Right ventricle myocardium superior (tissue), 1 donor: ENCODE results near the gene ACHE. TPM values are rescaled to one million over a fixed set of nuclear protein-coding genes. Genes with fewer than 3 reads are reported as not detected.
"Not testable (repeated sequence)": the region's sequence is repeated elsewhere in the genome, so short reads cannot be mapped to it uniquely, and the experiment has no call there.

Experiments used
- ATAC-seq: fragments of 200-7000 bp; cut with Tn5 transposase; one replicate; pipeline ENCODE4 v1.9.1; 2020; ENCODE audit warnings: mild to moderate bottlenecking; ENCODE audit not compliant: poor library complexity
- DNase-seq: peaks from one replicate; pipeline ENCODE4 v3.0.0-alpha.2; 2020
- intact Hi-C: fragments of 100-400 bp; cut with DNase I; formaldehyde crosslinking; loops from one replicate; pipeline ENCODE4 v1.11.2; 2022
- long read RNA-seq: library from polyadenylated mRNA; unstranded; transcript quantifications from one replicate; pipeline ENCODE4 v2.0.0, GENCODE V29; 2021
- total RNA-seq: library from RNA; stranded (reverse); fragmentation: NEBNext Ultra II Directional; extraction: Animal tissue kit (Norgen Biotek cat#: 25700); gene quantifications from one replicate; pipeline ENCODE4 v1.2.1, GENCODE V29; 2021
- donor health status: DM: no; HTN: yes; CAD: no; lungs with severe emphysema.

Gene ACHE
- 0.65 TPM for total RNA-seq
- long read RNA-seq, partial matches to known transcripts = 0 of 3 reads
- long read RNA-seq, other reads (novel, unspliced or antisense) = 1 of 3 reads

DNA sequence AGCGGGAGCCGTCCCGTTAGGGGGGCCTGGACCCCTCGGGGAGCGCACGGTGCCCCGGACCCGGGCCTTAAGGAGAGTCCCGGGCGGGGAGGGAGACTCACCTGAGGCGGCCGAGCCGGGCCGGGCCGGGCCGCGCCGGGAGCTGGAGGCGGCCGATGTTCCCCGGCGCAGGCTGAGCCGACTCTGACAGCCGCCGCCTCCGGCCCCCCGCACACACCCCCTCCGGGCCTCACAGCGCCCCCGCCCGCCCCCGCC is at the start of gene ACHE:
ACHE (minus strand) TSS at position 188 of the 255 bp plus-strand sequence. CDS start 1,656 bp downstream, outside the sequence.
- intact Hi-C loops = loop anchor here (10.0 kb wide), 1 partner anchor 239 kb away; no protein-coding TSS in a partner anchor
- peak; percentile 13 for ATAC-seq
- DNase-seq = no peak

DNA sequence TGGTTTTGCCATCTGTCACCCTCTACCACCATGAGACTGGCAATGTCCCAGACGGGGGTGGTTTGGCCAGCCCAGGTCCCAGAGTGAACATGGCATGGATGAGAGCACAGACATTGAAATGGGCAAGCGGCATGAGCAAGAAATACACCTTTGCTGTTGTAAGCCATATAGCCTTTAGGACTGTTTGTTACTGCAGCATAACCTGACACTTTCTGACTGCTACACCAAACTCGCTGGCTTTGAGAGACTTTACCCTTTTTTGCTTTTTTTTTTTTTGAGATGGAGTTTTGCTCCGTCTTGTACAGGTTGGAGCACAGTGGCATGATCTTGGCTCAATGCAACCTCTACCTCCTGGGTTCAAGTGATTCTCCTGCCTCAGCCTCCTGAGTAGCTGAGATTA is 48.5 kb upstream of the ACHE start:
- DNase-seq (no peak), ATAC-seq (no peak)
- intact Hi-C loops = no loop called here

DNA sequence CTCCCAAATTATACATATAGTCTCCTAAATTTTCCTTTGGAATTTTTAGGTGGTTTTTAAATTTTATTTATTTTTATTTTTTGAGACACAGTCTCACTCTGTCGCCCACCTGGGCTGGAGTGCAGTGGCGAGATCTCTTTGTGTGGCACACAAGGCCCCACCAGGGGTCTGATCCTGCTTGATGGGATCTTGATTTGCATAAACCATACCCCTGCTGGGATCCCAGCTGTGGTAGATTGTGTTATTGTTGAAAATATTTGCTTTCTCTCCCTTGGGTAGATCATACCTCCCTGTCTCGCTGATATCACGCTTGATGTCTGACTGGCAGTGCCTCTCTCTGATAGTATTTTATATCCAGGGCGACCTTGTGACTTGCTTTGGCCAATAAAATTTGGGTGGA is 48.0 kb upstream of the ACHE start:
- DNase-seq = no peak
- ATAC-seq = no peak
- intact Hi-C loops = no loop called here

DNA sequence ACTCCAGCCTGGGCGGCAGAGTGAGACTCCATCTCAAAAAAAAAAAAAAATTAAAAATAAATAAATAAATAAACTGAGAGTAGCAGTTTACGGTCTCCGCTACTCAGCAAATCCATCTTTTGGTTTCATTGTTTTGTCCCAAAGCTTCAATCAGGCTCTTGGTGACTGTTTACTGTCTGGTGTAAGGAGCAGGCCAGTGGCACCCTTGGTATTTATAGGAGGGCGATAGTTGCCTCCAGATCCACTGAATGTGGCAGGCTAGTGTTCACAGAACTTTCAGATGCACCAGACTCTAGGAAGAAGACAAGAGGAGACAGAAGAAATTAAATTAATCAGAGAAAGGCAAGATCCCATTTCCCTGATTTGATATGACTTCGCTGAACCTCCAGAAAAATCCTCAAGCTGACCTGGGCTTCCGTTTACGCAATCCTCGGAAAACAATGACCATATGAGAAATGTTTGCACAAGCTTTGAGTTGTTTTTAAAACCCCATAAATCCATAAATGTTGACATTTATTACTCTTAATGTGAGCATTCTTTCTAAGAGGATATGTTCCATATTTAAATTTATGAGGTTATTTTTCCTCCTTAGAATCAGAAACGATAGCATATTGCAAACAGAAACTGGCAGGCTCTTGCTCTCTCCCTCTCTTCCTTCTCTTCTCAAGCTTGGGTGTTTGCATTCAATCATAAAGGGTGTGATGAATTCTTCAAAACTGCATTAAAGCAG is 46.5 kb upstream of the ACHE start:
- intact Hi-C loops = no loop called here
- ATAC-seq (no peak), DNase-seq (no peak)

GRCh38 chr7:100936167-100936566 is 40.5 kb upstream of the ACHE start:
- ATAC-seq, DNase-seq, intact Hi-C loops: not testable (repeated sequence)

DNA sequence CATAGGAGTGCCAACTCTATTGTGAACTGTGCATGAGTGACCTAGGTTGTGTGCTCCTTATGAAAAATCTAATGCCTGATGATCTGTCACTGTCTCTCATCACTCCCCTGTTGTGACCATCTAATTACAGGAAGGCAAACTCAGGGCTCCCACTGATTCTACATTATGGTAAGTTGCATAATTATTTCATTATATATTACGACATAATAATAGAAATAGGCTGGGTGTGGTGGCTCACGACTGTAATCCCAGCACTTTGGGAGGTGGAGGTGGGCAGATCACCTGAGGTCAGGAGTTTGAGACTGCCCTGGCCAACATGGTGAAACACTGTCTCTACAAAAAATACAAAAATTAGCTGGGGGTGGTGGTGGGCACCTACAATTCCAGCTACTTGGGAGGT is 39.7 kb upstream of the ACHE start:
- DNase-seq, intact Hi-C loops, ATAC-seq: not testable (repeated sequence)

DNA sequence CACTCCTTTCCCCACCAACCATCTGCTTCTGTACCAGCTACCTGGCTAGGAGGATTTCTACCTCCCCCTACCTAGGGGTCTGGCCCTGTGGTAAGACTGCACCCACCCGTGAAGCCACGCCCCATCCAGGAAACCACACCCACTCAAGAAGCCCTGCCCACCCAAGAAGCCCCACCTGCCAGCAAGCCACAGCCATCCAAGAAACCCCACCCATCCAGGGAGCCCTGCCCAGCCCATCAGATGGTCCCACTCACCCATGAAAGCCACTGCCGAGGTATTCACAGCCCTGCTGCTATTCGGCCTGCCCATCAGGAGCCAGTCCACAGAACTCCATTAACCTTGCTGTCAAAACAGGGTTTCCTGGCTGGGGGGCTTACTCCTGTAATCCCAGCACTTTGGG is 38.0 kb upstream of the ACHE start:
- no peak for ATAC-seq
- no peak for DNase-seq
- intact Hi-C loops = no loop called here

DNA sequence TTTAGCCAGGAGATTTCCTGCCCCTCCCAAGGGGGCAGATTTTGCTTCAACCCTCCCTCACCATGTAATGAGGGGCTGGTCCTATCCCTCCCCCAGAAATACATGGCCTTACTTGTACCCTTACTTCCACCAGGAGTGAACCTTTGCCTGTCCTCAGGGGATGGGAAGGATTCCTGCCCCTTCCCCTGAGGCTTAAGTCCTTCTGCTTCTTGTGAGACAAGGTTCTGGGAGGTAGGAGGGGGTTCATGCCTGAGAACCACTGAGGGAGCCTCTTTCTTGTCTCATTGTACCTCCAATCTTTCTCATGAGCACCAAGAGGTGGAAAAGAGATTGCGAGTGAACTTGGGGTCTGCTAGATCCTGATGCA is 34.1 kb upstream of the ACHE start:
- DNase-seq = no peak
- ATAC-seq = no peak
- intact Hi-C loops = no loop called here

DNA sequence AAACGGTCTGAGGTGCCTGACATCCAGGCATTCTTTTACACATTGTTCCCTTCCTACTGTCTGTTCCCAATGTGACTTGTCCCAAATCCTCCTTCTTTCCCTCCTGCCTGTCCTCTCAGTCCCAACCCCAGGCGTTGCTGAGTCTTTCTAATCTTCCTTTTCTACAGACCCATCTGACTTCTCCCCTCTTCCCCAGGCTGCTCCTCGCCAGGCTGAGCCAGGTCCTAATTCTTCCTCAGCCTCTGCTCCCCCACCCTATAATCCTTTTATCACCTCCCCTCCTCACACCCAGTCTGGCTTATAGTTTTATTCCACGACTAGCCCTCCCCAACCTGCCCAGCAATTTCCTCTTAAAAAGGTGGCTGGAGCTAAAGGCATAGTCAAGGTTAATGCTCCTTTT is 27.9 kb upstream of the ACHE start:
- intact Hi-C loops, ATAC-seq, DNase-seq: not testable (repeated sequence)

- ATAC-seq (no peak), DNase-seq (no peak)
- intact Hi-C loops = no loop called here
These were observed 25.4 kb upstream of the ACHE start for GRCh38 chr7:100921039-100921438.

- intact Hi-C loops, DNase-seq, ATAC-seq: not testable (repeated sequence)
These were observed 24.2 kb upstream of the ACHE start for GRCh38 chr7:100919779-100920437.

DNA sequence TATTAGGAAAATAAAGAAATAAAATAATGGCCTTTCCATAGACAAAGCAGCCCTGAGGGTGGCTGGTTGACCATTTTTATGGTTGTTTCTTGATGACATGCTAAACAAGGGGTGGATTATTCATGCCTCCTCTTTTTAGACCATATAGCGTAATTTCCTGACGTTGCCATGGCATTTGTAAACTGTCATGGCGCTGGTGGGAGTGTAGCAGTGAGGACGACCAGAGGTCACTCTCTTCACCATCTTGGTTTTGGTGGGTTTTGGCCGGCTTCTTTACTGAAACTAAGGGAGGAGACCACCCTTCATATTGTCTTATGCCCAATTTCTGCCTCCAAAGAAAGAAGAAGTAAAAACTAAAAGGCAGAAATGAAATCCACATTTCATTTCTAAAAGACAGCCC is 23.6 kb upstream of the ACHE start:
- intact Hi-C loops, ATAC-seq, DNase-seq: not testable (repeated sequence)

DNA sequence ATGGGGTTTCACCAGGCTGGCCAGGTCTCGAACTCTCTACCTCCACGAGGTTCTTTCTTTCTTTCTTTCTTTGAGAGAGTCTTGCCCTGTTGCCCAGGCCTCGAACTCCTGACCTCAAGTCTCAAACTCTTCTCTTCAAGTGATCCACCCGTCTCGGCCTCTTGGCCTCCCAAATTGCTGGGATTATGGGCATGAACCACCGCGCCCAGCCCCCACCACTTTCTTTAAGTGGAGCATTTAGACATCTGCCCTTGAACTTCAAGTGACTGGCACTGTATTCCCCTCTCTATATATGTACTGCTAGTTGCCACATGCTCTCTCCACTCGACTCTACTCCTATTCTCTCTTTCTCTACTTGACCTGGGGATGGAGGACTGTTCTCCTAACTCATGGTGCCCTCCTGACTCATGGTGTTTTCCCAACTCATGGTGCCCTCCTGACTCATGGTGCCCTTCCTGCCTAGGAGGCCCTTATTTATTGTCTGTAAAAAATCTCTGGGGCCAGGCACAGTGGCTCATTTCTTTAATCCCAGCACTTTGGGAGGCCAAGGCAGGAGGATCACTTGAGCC is 19.3 kb upstream of the ACHE start:
- no peak for ATAC-seq
- intact Hi-C loops = no loop called here
- DNase-seq = no peak

DNA sequence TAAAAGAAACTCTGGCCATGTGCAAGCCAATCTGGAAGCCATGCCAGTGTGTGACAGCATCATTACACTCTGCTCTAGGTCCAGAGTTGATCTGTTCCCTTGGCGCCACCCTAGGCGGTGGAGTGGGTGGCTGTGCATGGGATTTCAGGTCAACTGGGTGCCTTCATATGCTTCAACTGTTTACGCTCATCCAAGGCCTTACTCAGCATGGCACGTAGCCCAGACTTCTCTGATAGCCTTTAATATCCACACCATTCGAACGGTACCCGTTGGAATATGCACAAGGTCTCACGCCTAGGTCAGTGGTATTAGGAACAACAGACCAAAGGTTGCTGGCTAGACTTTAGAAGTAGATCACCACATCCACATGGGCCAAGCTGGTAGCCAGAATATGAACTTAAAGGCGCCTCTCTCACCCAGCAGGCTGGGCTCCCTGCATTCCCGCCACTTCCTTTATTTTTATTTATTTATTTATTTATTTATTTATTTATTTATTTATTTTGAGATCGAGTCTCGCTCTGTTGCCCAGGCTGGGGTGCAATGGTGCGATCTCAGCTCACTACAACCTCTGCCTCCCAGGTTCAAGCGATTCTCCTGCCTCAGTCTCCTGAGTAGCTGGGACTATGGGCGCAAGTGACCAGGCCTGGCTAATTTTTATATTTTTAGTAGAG is 18.7 kb upstream of the ACHE start:
- no peak for DNase-seq
- intact Hi-C loops = no loop called here
- peak; percentile 36 for ATAC-seq

DNA sequence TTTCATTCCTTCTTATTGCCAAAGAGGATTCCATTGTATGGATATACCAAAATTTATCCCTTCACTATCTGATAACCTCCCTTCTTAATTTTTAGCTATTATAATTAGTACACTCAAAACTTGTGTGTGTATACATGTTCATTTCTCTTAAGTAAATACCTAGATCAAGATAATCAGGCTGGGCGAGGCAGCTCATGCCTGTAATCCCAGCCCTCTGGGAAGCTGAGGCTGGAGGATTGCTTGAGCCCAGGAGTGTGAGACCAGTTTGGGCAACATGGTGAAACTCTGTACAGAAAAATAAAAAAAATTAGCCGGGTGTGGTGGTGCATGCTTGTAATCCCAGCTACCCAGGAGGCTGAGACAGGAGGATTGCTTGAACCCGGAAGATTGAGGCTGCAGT is 15.8 kb upstream of the ACHE start:
- DNase-seq = no peak
- ATAC-seq = no peak
- intact Hi-C loops = no loop called here

DNA sequence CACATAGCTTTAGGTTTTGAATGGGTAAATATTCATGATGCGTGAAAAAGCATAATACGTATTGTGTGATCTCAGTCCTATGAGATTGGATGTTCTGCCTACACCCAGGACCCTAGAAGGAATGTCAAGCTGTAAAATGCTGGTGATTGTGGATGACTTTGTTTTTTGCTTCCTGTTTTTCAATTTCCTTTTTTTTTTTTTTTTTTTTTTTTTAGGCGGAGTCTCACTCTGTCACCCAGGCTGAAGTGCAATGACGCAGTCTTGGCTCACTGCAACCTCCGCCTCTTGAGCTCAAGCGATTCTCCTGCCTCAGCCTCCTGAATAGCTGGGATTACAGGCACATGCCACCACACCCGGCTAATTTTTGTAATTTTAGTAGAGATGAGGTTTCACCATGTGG is 14.8 kb upstream of the ACHE start:
- intact Hi-C loops, ATAC-seq: not testable (repeated sequence)
- DNase-seq = peak; percentile 53

DNA sequence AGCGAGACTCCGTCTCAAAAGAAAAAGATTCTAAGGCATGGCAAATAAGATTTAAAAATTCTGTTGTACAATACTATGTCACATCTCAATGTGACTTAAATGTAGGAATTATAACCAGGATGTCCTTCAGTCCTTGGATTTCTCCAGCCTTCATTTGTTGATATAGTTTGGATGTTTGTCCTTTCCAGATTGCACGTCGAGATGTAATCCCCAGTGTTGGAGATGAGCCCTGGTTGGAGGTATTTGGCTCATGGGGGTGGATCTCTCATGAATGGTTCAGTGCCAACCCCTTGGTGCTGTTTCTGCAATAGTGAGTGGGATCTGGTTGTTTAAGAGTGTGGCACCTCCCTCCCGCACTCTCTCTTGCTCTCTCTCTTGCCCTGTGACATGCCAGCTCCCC is 12.8 kb upstream of the ACHE start:
- no peak for ATAC-seq
- no peak for DNase-seq
- intact Hi-C loops = no loop called here

- intact Hi-C loops = no loop called here
- no peak for DNase-seq
- ATAC-seq = no peak
These were observed 7.0 kb upstream of the ACHE start for GRCh38 chr7:100902638-100903037.

- intact Hi-C loops = no loop called here
- ATAC-seq = no peak
- DNase-seq = no peak
These were observed 6.2 kb upstream of the ACHE start for GRCh38 chr7:100901921-100902332.

DNA sequence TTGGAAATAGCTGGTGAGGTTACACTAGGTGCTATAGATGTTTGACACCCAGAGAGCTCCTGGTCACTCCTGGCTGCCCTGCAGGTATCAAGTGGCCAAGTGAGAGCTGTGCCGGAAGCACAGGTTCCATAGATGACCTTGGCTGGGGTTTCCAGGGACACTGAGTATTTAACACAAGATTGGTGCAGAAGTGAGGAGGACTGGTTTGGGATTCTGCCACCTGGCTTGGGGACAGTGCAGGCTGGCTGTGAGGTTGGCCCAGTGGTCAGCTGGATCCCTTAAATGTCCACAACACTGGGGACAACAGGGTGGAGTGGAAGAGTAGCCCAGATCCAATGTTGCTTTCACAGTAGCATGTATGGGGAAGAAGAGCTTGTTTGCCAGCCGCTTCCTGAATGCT is 5.3 kb upstream of the ACHE start:
- intact Hi-C loops = no loop called here
- no peak for DNase-seq
- ATAC-seq = no peak
